HUES64 (cell line): Measurements from ENCODE around the gene MROH2B.
"Not testable (repeated sequence)": the region's sequence is repeated elsewhere in the genome, so short reads cannot be mapped to it uniquely, and the experiment has no call there.

Experiments used
- H3K27ac ChIP-seq: 2 replicates; pipeline ENCODE4 v1.7.0; 2013; ENCODE audit warnings: low read depth, low read length, inconsistent platforms
- H3K27me3 ChIP-seq: 2 replicates; pipeline ENCODE4 v1.6.1; 2013; ENCODE audit warnings: mild to moderate bottlenecking, low read length; ENCODE audit not compliant: insufficient read depth
- H3K36me3 ChIP-seq: 2 replicates; pipeline ENCODE4 v1.6.1; 2013; ENCODE audit warnings: mild to moderate bottlenecking, low read length; ENCODE audit not compliant: insufficient read depth
- H3K4me1 ChIP-seq: 2 replicates; pipeline ENCODE4 v1.6.1; 2013; ENCODE audit warnings: mild to moderate bottlenecking, low read length, moderate library complexity; ENCODE audit not compliant: insufficient read depth
- H3K4me3 ChIP-seq: 2 replicates; pipeline ENCODE4 v1.5.1; 2013; ENCODE audit warnings: mild to moderate bottlenecking, low read length, moderate library complexity
- H3K9ac ChIP-seq: 2 replicates; pipeline ENCODE4 v1.6.1; 2013; ENCODE audit warnings: mild to moderate bottlenecking, low read depth, low read length
- H3K9me3 ChIP-seq: 2 replicates; pipeline ENCODE4 v1.6.1; 2013; ENCODE audit warnings: low read depth, low read length; ENCODE audit not compliant: insufficient read depth
- WGBS: fragments of 150-250, 120-280 bp; methylation state at CpG from one replicate; pipeline ENCODE4 v1.1.7; 2013; ENCODE audit warnings: missing lambda C conversion rate; 5-methylcytosine and 5-hydroxymethylcytosine counted together

Gene MROH2B

GRCh38 chr5:41087461-41087860, 16.3 kb upstream of the MROH2B start:
- H3K9ac ChIP-seq: no peak overlapping the region
- no peaks in the 10 kb centered on the region for H3K27me3 ChIP-seq
- no peak overlapping the region for H3K4me3 ChIP-seq
- WGBS: 96% methylated on average over 2 of the region's 2 CpGs
- H3K36me3 ChIP-seq: no peaks in the 10 kb centered on the region
- peaks cover 4% of the 10 kb centered on the region; the same call in 1 of the 2 replicates for H3K4me1 ChIP-seq
- H3K27ac ChIP-seq: no peak overlapping the region
- H3K9me3 ChIP-seq: no peaks in the 10 kb centered on the region

GRCh38 chr5:41083306-41083705, 12.2 kb upstream of the MROH2B start:
- H3K27ac ChIP-seq: no peak overlapping the region
- H3K36me3 ChIP-seq: no peaks in the 10 kb centered on the region
- H3K4me3 ChIP-seq: no peak overlapping the region
- H3K27me3 ChIP-seq: no peaks in the 10 kb centered on the region
- whole genome bisulfite sequencing: 63% methylated on average over 4 of the region's 7 CpGs
- H3K9me3 ChIP-seq: peaks cover 22% of the 10 kb centered on the region; the same call in 1 of the 2 replicates
- peaks cover 4% of the 10 kb centered on the region; the same call in 1 of the 2 replicates for H3K4me1 ChIP-seq
- no peak overlapping the region for H3K9ac ChIP-seq

GRCh38 chr5:41071975-41072374, 833 bp upstream of the MROH2B start:
- no peaks in the 10 kb centered on the region for H3K27me3 ChIP-seq
- H3K4me1 ChIP-seq: peaks cover 7% of the 10 kb centered on the region
- 100% methylated on average over 1 of the region's 2 CpGs for WGBS

GRCh38 chr5:41067714-41068568, 3.2 kb downstream of the MROH2B start:
- Histone ChIP-seq H3K9me3 (no peaks in the 10 kb centered on the region), H3K36me3 (no peaks in the 10 kb centered on the region), H3K27ac (no peak overlapping the region), H3K4me3 (no peak overlapping the region), H3K27me3 (no peaks in the 10 kb centered on the region), H3K9ac (no peak overlapping the region), H3K4me1 (peaks cover 16% of the 10 kb centered on the region)
- no CpG with 5 or more reads among the region's 2 CpGs for WGBS

More at GRCh38 chr5:41071975-41072374, 833 bp upstream of the MROH2B start:
- H3K36me3 ChIP-seq: no peaks in the 10 kb centered on the region
- H3K9me3 ChIP-seq: no peaks in the 10 kb centered on the region
- no peak overlapping the region for H3K9ac ChIP-seq
- H3K4me3 ChIP-seq: no peak overlapping the region
- no peak overlapping the region for H3K27ac ChIP-seq

- no peaks in the 10 kb centered on the region for H3K36me3 ChIP-seq
- H3K4me3 ChIP-seq: no peak overlapping the region
- H3K9me3 ChIP-seq: no peaks in the 10 kb centered on the region
- H3K27ac ChIP-seq: no peak overlapping the region
- H3K9ac ChIP-seq: no peak overlapping the region
- H3K27me3 ChIP-seq: no peaks in the 10 kb centered on the region
- WGBS: 85% methylated on average over 5 of the region's 6 CpGs
- H3K4me1 ChIP-seq: peaks cover 16% of the 10 kb centered on the region
These were observed 5.3 kb downstream of the MROH2B start for GRCh38 chr5:41065691-41066335.

GRCh38 chr5:41057940-41058339, 13.2 kb downstream of the MROH2B start:
- Histone ChIP-seq H3K9ac (no peak overlapping the region), H3K36me3 (no peaks in the 10 kb centered on the region), H3K27me3 (no peaks in the 10 kb centered on the region), H3K27ac (no peak overlapping the region), H3K4me1 (no peaks in the 10 kb centered on the region), H3K4me3 (no peak overlapping the region), H3K9me3 (no peaks in the 10 kb centered on the region)
- WGBS: 94% methylated on average over 9 of the region's 9 CpGs

GRCh38 chr5:41057231-41057630, 13.9 kb downstream of the MROH2B start:
- no peak overlapping the region for H3K27ac ChIP-seq
- no peaks in the 10 kb centered on the region for H3K27me3 ChIP-seq
- H3K9ac ChIP-seq: no peak overlapping the region
- no peaks in the 10 kb centered on the region for H3K4me1 ChIP-seq
- no peaks in the 10 kb centered on the region for H3K9me3 ChIP-seq
- H3K36me3 ChIP-seq: no peaks in the 10 kb centered on the region
- H3K4me3 ChIP-seq: no peak overlapping the region
- WGBS: 90% methylated on average over 5 of the region's 5 CpGs

GRCh38 chr5:41048986-41049385, 22.2 kb downstream of the MROH2B start:
- 20% methylated on average over 2 of the region's 2 CpGs for WGBS
- no peak overlapping the region for H3K4me3 ChIP-seq

GRCh38 chr5:41043109-41043747, 27.9 kb downstream of the MROH2B start:
- H3K27me3 ChIP-seq: no peaks in the 10 kb centered on the region

More at GRCh38 chr5:41048986-41049385, 22.2 kb downstream of the MROH2B start:
- Histone ChIP-seq H3K9ac (no peak overlapping the region), H3K4me1 (no peaks in the 10 kb centered on the region), H3K9me3 (no peaks in the 10 kb centered on the region), H3K36me3 (no peaks in the 10 kb centered on the region), H3K27me3 (no peaks in the 10 kb centered on the region), H3K27ac (no peak overlapping the region)

GRCh38 chr5:41032973-41033372, 38.2 kb downstream of the MROH2B start:
- no peaks in the 10 kb centered on the region for H3K36me3 ChIP-seq
- no peaks in the 10 kb centered on the region for H3K9me3 ChIP-seq
- H3K4me1 ChIP-seq: no peaks in the 10 kb centered on the region
- no peak overlapping the region for H3K9ac ChIP-seq
- no peak overlapping the region for H3K4me3 ChIP-seq
- no peaks in the 10 kb centered on the region for H3K27me3 ChIP-seq
- no peak overlapping the region for H3K27ac ChIP-seq

More at GRCh38 chr5:41043109-41043747, 27.9 kb downstream of the MROH2B start:
- H3K4me3 ChIP-seq: no peak overlapping the region
- no peak overlapping the region for H3K9ac ChIP-seq
- WGBS: 92% methylated on average over 1 of the region's 1 CpG
- no peaks in the 10 kb centered on the region for H3K36me3 ChIP-seq
- H3K27ac ChIP-seq: no peak overlapping the region
- H3K4me1 ChIP-seq: no peaks in the 10 kb centered on the region
- no peaks in the 10 kb centered on the region for H3K9me3 ChIP-seq

- not testable (repeated sequence) for H3K27me3 ChIP-seq, H3K9ac ChIP-seq, H3K4me1 ChIP-seq, H3K36me3 ChIP-seq, H3K4me3 ChIP-seq, H3K27ac ChIP-seq
- 94% methylated on average over 8 of the region's 8 CpGs for WGBS
- peaks cover 16% of the 10 kb centered on the region for H3K9me3 ChIP-seq
These were observed 48.5 kb downstream of the MROH2B start for GRCh38 chr5:41022600-41022999.
